Mesodermal cell (in vitro differentiated cells): ENCODE results near the gene DPP8.

Experiments used
- H3K27ac ChIP-seq: 2 replicates; pipeline ENCODE4 v1.7.0; 2013; ENCODE audit warnings: mild to moderate bottlenecking, low read depth, low read length, moderate library complexity; ENCODE audit not compliant: severe bottlenecking
- H3K36me3 ChIP-seq: 2 replicates; pipeline ENCODE4 v1.7.1; 2013; ENCODE audit warnings: mild to moderate bottlenecking, low read length, moderate library complexity; ENCODE audit not compliant: control insufficient read depth, insufficient read depth
- H3K4me1 ChIP-seq: one replicate; pipeline ENCODE4 v1.7.1; 2013; ENCODE audit warnings: mild to moderate bottlenecking, low read length; ENCODE audit not compliant: insufficient read depth, control insufficient read depth, poor library complexity, severe bottlenecking
- H3K4me3 ChIP-seq: 2 replicates; pipeline ENCODE4 v1.7.0; 2013; ENCODE audit warnings: low read length, control low read depth, mild to moderate bottlenecking; ENCODE audit not compliant: insufficient read depth, poor library complexity, severe bottlenecking; ENCODE audit errors: extremely low read depth
- H3K9me3 ChIP-seq: 2 replicates; pipeline ENCODE4 v1.7.1; 2013; ENCODE audit warnings: mild to moderate bottlenecking, low read length, moderate library complexity; ENCODE audit not compliant: control insufficient read depth
- WGBS, 2 experiments: methylation state at CpG; one replicate each; pipeline ENCODE4 v1.1.5; 2013; ENCODE audit warnings: missing lambda C conversion rate in 2 of 2; ENCODE audit not compliant: insufficient coverage in 2 of 2; 5-methylcytosine and 5-hydroxymethylcytosine counted together

Gene DPP8

DNA sequence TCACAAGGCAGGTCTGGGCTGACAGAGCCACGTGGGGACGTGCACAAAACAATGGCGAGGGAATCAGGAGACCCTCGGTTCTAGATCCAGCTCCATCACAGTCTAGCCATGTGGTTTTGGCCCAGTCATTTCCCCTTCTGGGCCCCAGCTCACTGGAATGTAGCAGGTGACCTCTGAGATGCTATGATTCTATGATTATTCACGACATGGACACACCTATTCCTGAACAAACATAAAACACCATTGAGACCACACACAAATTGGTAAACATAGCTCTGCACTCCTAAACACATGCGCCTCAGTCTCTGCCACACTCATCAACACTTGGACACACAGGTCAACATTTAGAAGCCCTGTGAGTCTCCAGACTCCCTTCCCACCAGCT is 103.7 kb downstream of the DPP8 start:
- Histone ChIP-seq H3K36me3 (no peaks in the 10 kb centered on the region), H3K27ac (no peak overlapping the region), H3K4me1 (peaks cover 39% of the 10 kb centered on the region), H3K4me3 (no peak overlapping the region), H3K9me3 (no peaks in the 10 kb centered on the region)
- WGBS, 2 experiments = 93 to 95% methylated on average over 5 of the region's 6 CpGs

- no peaks in the 10 kb centered on the region for H3K9me3 ChIP-seq
- no peak overlapping the region for H3K4me3 ChIP-seq
- no peak overlapping the region for H3K27ac ChIP-seq
- peaks cover 34% of the 10 kb centered on the region for H3K4me1 ChIP-seq
- H3K36me3 ChIP-seq = no peaks in the 10 kb centered on the region
These were observed 104.3 kb downstream of the DPP8 start for GRCh38 chr15:65413051-65413759.

- Histone ChIP-seq H3K27ac (no peak overlapping the region), H3K9me3 (no peaks in the 10 kb centered on the region), H3K4me3 (no peak overlapping the region), H3K36me3 (no peaks in the 10 kb centered on the region), H3K4me1 (peaks cover 34% of the 10 kb centered on the region)
- no CpG with 5 or more reads among the region's 1 CpG for WGBS, 2 experiments
These were observed 104.9 kb downstream of the DPP8 start for GRCh38 chr15:65412556-65412955.

DNA sequence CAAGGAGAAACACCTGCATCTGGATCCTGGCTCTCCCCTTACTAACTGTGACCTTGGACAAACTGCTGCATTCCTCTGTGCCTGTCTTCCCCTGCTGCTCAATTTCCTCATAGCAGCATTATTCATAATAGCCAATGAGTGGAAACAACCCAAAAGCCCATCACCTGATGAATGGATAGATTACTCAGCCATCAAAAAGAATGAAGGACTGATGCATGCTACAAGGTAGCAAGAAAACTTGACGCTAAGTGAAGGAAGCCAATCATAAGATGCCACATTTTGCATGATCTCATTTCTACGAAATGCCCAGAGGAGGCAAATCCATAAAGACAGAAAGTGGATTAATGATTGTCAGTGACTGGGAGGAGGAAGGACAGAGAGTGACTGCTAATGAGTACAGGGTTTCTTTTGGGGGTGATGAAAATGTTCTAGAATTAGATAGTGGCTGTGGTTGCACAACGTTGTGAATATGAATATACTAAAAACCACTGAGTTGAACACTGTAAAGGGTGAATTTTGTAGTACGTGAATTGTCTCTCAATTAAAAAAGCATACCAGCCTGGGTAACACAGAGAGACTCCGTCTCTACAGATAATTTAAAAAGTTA is 105.9 kb downstream of the DPP8 start:
- Histone ChIP-seq H3K36me3 (no peaks in the 10 kb centered on the region), H3K4me1 (peaks cover 24% of the 10 kb centered on the region), H3K4me3 (no peak overlapping the region), H3K9me3 (no peaks in the 10 kb centered on the region), H3K27ac (no peak overlapping the region)
- WGBS, 2 experiments = 96 to 98% methylated on average over 3 to 4 of the region's 5 CpGs

DNA sequence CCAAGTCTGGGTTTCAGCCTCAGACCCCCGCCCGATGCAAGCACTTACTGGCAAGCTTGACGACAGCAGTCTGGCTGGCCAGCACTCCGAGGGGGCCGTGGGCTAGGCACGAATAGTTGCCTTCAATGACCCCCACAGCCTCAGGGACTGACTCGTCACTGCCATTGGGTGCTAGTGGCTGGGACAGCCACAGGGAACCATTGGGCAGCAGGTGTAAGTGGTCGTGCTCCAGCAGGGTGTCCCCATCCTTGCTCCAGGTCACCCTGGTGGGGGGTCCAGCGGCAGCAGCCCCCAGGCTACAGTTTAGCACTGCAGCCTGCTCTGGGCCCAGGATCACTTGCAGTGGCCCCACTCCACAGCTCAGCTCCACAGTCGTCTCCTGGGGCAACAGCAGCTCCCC is 106.5 kb downstream of the DPP8 start:
- WGBS, 2 experiments = 81 to 83% methylated on average over 10 of the region's 10 CpGs
- no peaks in the 10 kb centered on the region for H3K9me3 ChIP-seq
- no peaks in the 10 kb centered on the region for H3K36me3 ChIP-seq
- H3K4me1 ChIP-seq = peaks cover 21% of the 10 kb centered on the region
- H3K4me3 ChIP-seq = no peak overlapping the region
- no peak overlapping the region for H3K27ac ChIP-seq

DNA sequence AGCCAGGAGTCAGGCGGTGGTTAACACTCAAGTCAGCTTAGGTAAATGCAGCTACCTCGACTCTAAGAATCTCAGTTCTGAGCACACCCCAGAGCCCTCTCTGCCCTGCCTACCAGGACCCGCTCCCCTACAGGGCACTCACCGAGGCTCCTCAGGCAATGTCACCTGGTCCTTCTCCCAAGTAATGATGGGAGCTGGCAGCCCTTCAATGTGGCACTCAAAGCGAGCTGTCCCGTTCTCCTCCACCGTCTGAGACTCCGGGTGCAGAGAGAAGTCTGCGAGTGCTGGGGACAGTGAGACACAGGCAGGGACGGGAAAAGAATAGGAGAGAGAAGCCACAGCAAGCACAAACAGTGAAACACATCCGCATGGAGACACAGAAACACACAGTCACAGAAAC is 107.5 kb downstream of the DPP8 start:
- H3K4me1 ChIP-seq = peaks cover 13% of the 10 kb centered on the region
- H3K36me3 ChIP-seq = no peaks in the 10 kb centered on the region
- H3K9me3 ChIP-seq = no peaks in the 10 kb centered on the region
- H3K4me3 ChIP-seq = no peak overlapping the region
- H3K27ac ChIP-seq = no peak overlapping the region
- 93 to 96% methylated on average over 7 to 8 of the region's 11 CpGs for WGBS, 2 experiments

GRCh38 chr15:65409036-65409631 is 108.4 kb downstream of the DPP8 start:
- WGBS, 2 experiments = 87 to 94% methylated on average over 3 to 5 of the region's 7 CpGs
- Histone ChIP-seq H3K9me3 (no peaks in the 10 kb centered on the region), H3K36me3 (no peaks in the 10 kb centered on the region), H3K27ac (peak overlapping the region; percentile 16), H3K4me3 (no peak overlapping the region), H3K4me1 (peaks cover 9% of the 10 kb centered on the region)

DNA sequence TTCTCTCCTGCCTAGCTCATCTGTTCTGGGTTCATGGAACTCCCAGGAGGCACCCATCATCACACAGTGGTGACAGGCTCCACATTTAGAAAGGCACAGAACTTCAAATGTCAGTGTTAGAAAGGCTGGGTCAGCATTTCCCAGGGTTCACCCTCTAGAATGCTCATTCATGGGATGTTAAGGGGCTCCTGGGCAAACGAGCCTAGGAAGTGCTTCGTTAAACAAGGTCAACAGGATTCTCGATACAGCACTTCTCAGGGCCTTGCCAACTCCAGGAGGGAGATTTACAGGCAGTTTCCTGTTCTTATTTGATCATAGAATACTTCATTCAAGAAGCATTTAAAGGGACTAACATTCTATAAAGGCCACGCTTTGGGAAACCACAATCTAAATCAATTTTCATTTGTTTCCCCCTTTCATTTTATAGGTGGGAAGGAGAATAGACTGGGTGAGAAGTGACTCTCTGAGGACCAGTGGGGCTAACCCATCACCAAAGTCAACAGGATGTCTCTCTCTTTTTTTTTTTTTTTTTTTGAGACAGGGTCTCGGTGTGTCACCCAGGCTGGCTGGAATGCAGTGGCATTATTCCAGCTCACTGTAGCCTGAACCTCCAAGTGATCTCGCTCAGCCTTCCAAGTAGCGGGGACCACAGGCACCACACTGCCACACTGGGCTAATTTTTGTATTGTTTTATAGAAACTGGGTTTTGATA is 109.0 kb downstream of the DPP8 start:
- Histone ChIP-seq H3K27ac (no peak overlapping the region), H3K4me3 (no peak overlapping the region), H3K4me1 (peaks cover 9% of the 10 kb centered on the region), H3K36me3 (no peaks in the 10 kb centered on the region), H3K9me3 (no peaks in the 10 kb centered on the region)
- whole genome bisulfite sequencing, 2 experiments = 87 to 92% methylated on average over 5 of the region's 7 CpGs

DNA sequence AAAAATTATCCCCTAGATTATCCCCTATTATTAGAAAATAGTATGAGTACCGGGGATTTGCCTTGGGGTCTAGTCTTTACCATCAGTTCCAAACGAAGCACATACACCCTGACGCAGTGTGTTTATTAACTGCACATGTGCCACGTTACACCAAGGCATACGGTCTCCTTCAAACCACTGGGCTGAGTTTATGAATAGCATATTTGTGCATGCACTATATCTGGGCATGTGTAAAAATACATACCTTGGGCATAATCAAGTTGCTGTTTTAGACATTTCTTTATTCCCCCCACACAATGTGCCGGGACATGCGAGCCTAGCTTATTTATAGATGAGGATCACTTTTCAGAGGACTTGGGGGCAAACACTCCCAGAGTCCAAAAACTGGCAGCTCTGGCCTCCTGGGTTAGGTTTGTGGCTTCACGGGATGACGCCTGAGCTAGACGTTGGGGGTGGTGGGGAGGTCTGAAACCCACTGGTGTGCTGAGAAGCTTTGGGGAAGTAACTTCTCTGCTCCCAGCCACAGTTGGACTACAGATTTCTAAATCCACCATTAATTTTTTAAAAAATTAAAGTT is 111.0 kb downstream of the DPP8 start:
- no peaks in the 10 kb centered on the region for H3K36me3 ChIP-seq
- H3K4me3 ChIP-seq = no peak overlapping the region
- H3K27ac ChIP-seq = no peak overlapping the region
- H3K4me1 ChIP-seq = peaks cover 12% of the 10 kb centered on the region
- H3K9me3 ChIP-seq = no peaks in the 10 kb centered on the region
- 95% methylated on average over 9 of the region's 10 CpGs; no CpG with 5 or more reads in 1 of the 2 experiments for WGBS, 2 experiments

DNA sequence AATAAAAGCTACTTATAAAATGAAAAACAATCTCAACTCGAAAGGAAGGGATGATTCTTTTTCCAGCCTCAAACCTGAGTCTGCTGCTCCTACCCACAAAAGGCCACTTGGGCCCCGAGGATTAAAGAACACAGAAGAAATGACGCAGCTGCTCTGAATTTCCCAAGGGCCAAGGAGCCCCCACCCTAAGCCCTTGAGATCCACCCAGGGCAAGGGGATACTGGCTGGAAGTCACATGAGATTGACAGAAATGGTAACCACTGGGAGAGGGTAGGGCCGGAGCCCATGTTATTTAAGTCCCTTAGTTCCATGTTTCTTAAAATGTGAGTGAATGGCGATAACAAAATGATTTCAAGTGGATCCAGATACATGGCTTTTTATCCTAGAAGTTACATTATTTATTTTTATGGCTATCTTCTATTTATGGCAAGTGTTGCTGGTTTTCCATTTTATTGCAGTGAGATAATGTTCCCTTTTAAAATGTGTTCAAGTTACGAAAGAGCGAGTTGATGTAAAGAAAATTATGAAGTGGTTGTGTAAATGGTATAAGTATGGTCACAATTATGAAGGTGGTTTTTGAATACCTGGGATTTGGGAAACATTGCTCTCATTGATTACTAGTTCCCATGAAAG is 111.6 kb downstream of the DPP8 start:
- WGBS, 2 experiments = 96 to 98% methylated on average over 5 to 6 of the region's 7 CpGs
- Histone ChIP-seq H3K36me3 (no peaks in the 10 kb centered on the region), H3K9me3 (no peaks in the 10 kb centered on the region), H3K4me1 (peaks cover 16% of the 10 kb centered on the region), H3K27ac (no peak overlapping the region), H3K4me3 (no peak overlapping the region)
